NCI-H526 treated with DMSO at 0.1 percent for 48 hours (cell line): ENCODE data around the gene ANO6.
A peak's percentile ranks its signal among the peaks of the same experiment; 100 is the strongest.
"Not testable (repeated sequence)": the region's sequence is repeated elsewhere in the genome, so short reads cannot be mapped to it uniquely, and the experiment has no call there.

Source experiments
- DNase-seq: peaks from one replicate; lab custom pipeline; 2025; lab: John Stamatoyannopoulos, UW

Gene ANO6, protein sequence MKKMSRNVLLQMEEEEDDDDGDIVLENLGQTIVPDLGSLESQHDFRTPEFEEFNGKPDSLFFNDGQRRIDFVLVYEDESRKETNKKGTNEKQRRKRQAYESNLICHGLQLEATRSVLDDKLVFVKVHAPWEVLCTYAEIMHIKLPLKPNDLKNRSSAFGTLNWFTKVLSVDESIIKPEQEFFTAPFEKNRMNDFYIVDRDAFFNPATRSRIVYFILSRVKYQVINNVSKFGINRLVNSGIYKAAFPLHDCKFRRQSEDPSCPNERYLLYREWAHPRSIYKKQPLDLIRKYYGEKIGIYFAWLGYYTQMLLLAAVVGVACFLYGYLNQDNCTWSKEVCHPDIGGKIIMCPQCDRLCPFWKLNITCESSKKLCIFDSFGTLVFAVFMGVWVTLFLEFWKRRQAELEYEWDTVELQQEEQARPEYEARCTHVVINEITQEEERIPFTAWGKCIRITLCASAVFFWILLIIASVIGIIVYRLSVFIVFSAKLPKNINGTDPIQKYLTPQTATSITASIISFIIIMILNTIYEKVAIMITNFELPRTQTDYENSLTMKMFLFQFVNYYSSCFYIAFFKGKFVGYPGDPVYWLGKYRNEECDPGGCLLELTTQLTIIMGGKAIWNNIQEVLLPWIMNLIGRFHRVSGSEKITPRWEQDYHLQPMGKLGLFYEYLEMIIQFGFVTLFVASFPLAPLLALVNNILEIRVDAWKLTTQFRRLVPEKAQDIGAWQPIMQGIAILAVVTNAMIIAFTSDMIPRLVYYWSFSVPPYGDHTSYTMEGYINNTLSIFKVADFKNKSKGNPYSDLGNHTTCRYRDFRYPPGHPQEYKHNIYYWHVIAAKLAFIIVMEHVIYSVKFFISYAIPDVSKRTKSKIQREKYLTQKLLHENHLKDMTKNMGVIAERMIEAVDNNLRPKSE

GRCh38 chr12:45215419-45216229 lies at the start of gene ANO6:
Gene ANO6 (plus strand): TSS chr12:45216095. CDS start chr12:45216322, 227 bp downstream.
- DNase-seq = peak; percentile 95

- no peak for DNase-seq
Measured at GRCh38 chr12:45168976-45169375, 46.9 kb upstream of the ANO6 start.

GRCh38 chr12:45170456-45171042 lies 45.3 kb upstream of the ANO6 start:
- DNase-seq = peak; percentile 47

- not testable (repeated sequence) for DNase-seq
Measured at GRCh38 chr12:45173293-45173692, 42.6 kb upstream of the ANO6 start.

DNA sequence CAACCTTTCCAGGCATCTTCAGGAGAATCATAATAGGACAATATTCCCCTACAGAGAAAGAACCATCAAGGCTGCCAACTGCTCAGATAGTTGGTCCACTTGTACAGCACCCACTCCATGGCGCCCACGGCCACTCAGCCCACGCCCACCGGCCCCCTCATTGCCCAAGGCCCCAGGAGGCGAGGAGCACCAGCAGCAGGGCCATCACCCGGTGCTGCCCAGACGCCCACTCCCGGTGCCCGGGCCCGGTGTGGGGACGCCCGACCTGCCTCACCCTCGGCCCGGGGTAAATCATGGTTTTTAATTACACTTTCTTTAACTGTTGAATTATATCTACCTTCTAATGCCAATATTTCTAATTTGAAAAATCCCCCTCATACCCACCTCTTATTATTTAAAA lies 41.3 kb upstream of the ANO6 start:
- no peak for DNase-seq

GRCh38 chr12:45178771-45179170 lies 37.1 kb upstream of the ANO6 start:
- DNase-seq = no peak

- DNase-seq = no peak
Measured at GRCh38 chr12:45182511-45182910, 33.4 kb upstream of the ANO6 start.

- DNase-seq = no peak
Measured at GRCh38 chr12:45183246-45183645, 32.6 kb upstream of the ANO6 start.

- no peak for DNase-seq
Measured at GRCh38 chr12:45184147-45184963, 31.5 kb upstream of the ANO6 start.

DNA sequence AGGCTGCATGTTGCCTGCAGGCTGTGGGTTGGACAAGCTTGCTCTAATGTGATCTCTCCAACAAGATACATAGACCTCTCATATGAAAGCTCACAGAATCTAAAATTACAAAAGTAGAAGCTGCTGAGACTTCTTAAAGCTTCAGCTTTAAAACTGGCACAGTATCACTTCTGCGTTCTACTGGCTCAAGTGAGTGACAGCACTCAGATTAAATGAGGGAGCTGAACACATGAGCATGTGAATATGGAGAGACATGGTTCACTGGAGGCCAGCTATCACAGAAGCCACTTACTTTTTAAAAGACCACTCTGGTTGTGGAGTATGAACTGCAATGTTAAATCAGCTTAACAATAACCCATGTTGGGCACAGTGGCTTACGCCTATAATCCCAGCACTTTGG lies 29.1 kb upstream of the ANO6 start:
- DNase-seq = no peak

- DNase-seq = no peak
Measured at GRCh38 chr12:45189766-45190403, 26.0 kb upstream of the ANO6 start.

GRCh38 chr12:45191239-45191638 lies 24.7 kb upstream of the ANO6 start:
- DNase-seq = no peak

DNA sequence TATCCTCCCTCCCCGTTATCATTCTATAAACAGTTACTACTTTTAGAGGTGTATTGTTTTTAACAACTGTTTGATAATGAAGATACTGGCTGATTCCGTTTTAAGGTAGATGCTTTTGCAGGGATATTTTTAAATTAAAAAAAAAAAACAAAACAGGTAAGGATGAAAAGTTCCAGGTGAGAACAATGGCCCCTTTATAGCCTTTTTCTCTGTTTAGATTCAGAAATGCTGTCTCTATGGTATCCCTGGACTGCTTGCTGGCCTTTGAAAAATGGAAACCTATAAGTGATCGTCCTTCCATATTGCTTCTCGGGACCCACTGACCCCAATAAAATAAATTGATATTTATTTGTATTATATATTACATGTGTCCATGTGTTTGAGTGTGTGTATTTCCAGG lies 23.2 kb upstream of the ANO6 start:
- no peak for DNase-seq

- no peak for DNase-seq
Measured at GRCh38 chr12:45200491-45201043, 15.3 kb upstream of the ANO6 start.

GRCh38 chr12:45203767-45204166 lies 12.1 kb upstream of the ANO6 start:
- DNase-seq = no peak

DNA sequence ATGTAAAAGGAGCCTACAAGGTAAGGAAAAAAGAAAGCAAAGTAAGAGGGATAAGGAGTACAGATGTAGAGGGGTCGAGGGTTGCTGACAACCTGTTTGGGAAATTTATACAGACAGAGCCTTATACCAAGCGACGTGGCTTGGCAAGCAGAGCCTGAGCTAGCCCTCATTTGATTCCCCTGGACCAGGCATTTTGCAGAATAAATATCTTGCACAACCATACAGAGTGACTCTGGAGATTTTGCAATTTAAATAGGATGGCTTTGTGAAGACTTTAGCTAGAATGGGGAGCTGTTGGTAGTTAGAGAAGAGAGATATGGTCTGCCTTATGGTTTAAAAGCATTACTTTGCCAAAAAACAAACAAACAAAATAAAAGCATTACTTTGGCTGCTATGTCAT lies 11.1 kb upstream of the ANO6 start:
- DNase-seq = no peak

GRCh38 chr12:45205165-45205825 lies 10.6 kb upstream of the ANO6 start:
- DNase-seq = no peak

DNA sequence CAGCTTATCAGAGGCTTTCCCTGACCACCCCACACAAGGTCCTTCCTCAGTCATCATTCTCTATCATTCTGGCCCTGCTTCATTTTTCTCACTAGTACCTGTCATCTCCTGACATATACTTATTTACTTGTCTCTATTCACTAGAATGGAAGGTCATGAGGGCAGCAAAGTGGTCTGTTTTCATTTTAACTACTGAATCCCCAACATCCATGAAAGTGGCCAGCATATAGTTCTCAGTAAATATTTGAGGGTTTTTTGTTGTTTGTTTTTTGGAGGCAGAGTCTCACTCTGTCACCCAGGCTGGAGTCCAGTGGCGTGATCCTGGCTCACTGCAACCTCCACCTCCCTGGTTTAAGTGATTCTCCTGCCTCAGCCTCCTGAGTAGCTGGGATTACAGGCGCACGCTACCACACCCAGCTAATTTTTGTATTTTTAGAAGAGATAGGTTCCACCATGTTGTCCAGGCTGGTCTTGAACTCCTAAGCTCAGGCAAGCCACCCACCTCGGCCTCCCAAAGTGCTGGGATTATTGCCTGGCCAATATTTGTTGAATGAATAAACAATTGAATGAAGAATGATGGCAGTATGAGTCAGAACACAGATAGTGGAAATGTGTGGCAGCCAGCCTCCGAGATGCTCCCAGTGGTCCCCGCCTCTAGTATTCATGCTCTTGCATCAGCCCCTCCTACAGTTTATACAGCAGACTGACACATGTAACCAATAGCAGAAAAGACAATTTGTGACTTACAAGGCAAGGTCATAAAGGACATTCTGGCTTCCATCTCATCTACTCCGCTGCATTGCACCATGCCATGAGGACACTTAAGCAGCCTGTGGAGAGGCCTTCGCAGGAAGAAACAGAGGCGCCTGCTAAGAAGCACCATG lies 7.0 kb upstream of the ANO6 start:
- DNase-seq = no peak

- DNase-seq = no peak
Measured at GRCh38 chr12:45209784-45210183, 6.1 kb upstream of the ANO6 start.
